ENCODE measurements around the gene CSF3R.

GRCh38 chr1:36463463-36463802 is 19.3 kb downstream of the CSF3R start:
- TF ChIP-seq CTCF (IDR thresholded peaks at IDR 0.05; ENCODE audit: insufficient read depth, low read depth, low read length) (no peak), EZH2 (IDR thresholded peaks at IDR 0.05; ENCODE audit: insufficient read depth, low read length) (no peak)

Measured in astrocyte (in vitro differentiated cells and primary cell).